IMR-90 (cell line): ENCODE measurements around the gene TENM3. TPM values are rescaled to one million over a fixed set of nuclear protein-coding genes. Genes with fewer than 3 reads are reported as not detected.

Source experiments
- ATAC-seq: fragments of 200-7000 bp; cut with Tn5 transposase; 2 replicates; pipeline ENCODE4 v1.9.1; 2020; ENCODE audit warnings: low read depth, mild to moderate bottlenecking, moderate library complexity
- BruUV-seq: library from RNA; stranded (reverse); fragments of 400-500 nt; replicated peaks from 2 replicates; lab custom pipeline; 2021; lab: Mats Ljungman, UMichigan
- CTCF ChIA-PET: fragments of 300-600 bp; formaldehyde crosslinking; extraction: SDS; loops from one replicate; lab custom pipeline; 2021; ENCODE audit warnings: antibody characterized with exemption; lab: Yijun Ruan, JAX
- POLR2A ChIA-PET: fragments of 300-600 bp; sonication (Branson Sonifier 250); formaldehyde crosslinking; loops from one replicate; lab custom pipeline; 2022; ENCODE audit warnings: antibody characterized with exemption; ENCODE audit not compliant: unreplicated experiment; lab: Charles Lee
- DNase-seq: peaks from one replicate; pipeline ENCODE4 v3.0.0; 2013
- H2AFZ ChIP-seq: replicated peaks from 2 replicates; pipeline ENCODE3; 2013; ENCODE audit warnings: low read length, mild to moderate bottlenecking; ENCODE audit not compliant: poor library complexity
- H2AK5ac ChIP-seq: 2 replicates; pipeline ENCODE4 v1.6.1; 2013; ENCODE audit warnings: low read depth, low read length, inconsistent platforms
- H2AK9ac ChIP-seq: replicated peaks from 2 replicates; pipeline ENCODE3; 2013; ENCODE audit warnings: mild to moderate bottlenecking, low read depth, low read length, moderate library complexity; ENCODE audit not compliant: poor library complexity
- H2BK120ac ChIP-seq: 2 replicates; pipeline ENCODE4 v1.6.1; 2013; ENCODE audit warnings: low read depth, low read length, inconsistent platforms
- H2BK15ac ChIP-seq: 3 replicates; pipeline ENCODE4 v1.6.1; 2013; ENCODE audit warnings: low read depth, low read length, inconsistent platforms
- H2BK20ac ChIP-seq: 2 replicates; pipeline ENCODE4 v1.6.1; 2013; ENCODE audit warnings: low read depth, mild to moderate bottlenecking, inconsistent platforms, low read length, moderate library complexity
- H2BK5ac ChIP-seq: 2 replicates; pipeline ENCODE4 v1.6.1; 2013; ENCODE audit warnings: mild to moderate bottlenecking, low read depth, low read length, inconsistent platforms; ENCODE audit not compliant: poor library complexity, severe bottlenecking
- H3K14ac ChIP-seq: replicated peaks from 2 replicates; pipeline ENCODE4 v1.6.1; 2013; ENCODE audit warnings: low read depth, low read length, inconsistent platforms
- H3K18ac ChIP-seq: 2 replicates; pipeline ENCODE4 v1.6.1; 2013; ENCODE audit warnings: low read depth, low read length, control low read depth
- H3K23ac ChIP-seq: 2 replicates; pipeline ENCODE4 v1.6.1; 2013; ENCODE audit warnings: low read depth, low read length, inconsistent platforms
- H3K27ac ChIP-seq: 2 replicates; pipeline ENCODE4 v1.5.1; 2013; ENCODE audit warnings: mild to moderate bottlenecking, control low read depth, low read length; ENCODE audit not compliant: insufficient read depth
- H3K27me3 ChIP-seq: 2 replicates; pipeline ENCODE4 v1.6.1; 2013; ENCODE audit warnings: low read length; ENCODE audit not compliant: control insufficient read depth, insufficient read depth
- H3K36me3 ChIP-seq: 2 replicates; pipeline ENCODE4 v1.6.1; 2013; ENCODE audit warnings: low read length, mixed read lengths; ENCODE audit not compliant: control insufficient read depth, insufficient read depth
- H3K4ac ChIP-seq: 2 replicates; pipeline ENCODE4 v1.6.1; 2013; ENCODE audit warnings: low read depth, low read length, inconsistent platforms
- H3K4me1 ChIP-seq: 2 replicates; pipeline ENCODE4 v1.6.1; 2013; ENCODE audit warnings: low read length, mixed read lengths; ENCODE audit not compliant: control insufficient read depth, insufficient read depth
- H3K4me2 ChIP-seq: 2 replicates; pipeline ENCODE4 v1.6.1; 2013; ENCODE audit warnings: low read depth, mild to moderate bottlenecking, control low read depth, low read length, moderate library complexity
- H3K4me3 ChIP-seq: 2 replicates; pipeline ENCODE4 v1.5.1; 2013; ENCODE audit warnings: low read depth, mild to moderate bottlenecking, control low read depth, low read length, moderate library complexity; ENCODE audit not compliant: insufficient read depth
- H3K56ac ChIP-seq: 2 replicates; pipeline ENCODE4 v1.6.1; 2013; ENCODE audit warnings: low read length, inconsistent platforms; ENCODE audit not compliant: insufficient read depth; ENCODE audit errors: extremely low read depth
- H3K79me1 ChIP-seq, 2 experiments: 2 replicates each; pipeline ENCODE4 v1.6.1; 2013; ENCODE audit warnings: low read length in 2 of 2, inconsistent platforms in 1 of 2, low read depth in 1 of 2
- H3K9ac ChIP-seq: 2 replicates; pipeline ENCODE4 v1.6.1; 2013; ENCODE audit warnings: low read depth, low read length, control low read depth
- H3K9me1 ChIP-seq: 2 replicates; pipeline ENCODE4 v1.6.1; 2013; ENCODE audit warnings: low read length, inconsistent platforms; ENCODE audit not compliant: insufficient read depth
- H3K9me3 ChIP-seq: 2 replicates; pipeline ENCODE4 v1.6.1; 2013; ENCODE audit warnings: low read length; ENCODE audit not compliant: control insufficient read depth, insufficient read depth
- H4K20me1 ChIP-seq: 2 replicates; pipeline ENCODE4 v1.6.1; 2013; ENCODE audit warnings: low read length, inconsistent platforms; ENCODE audit not compliant: insufficient read depth
- H4K5ac ChIP-seq: 2 replicates; pipeline ENCODE4 v1.6.1; 2013; ENCODE audit warnings: mild to moderate bottlenecking, low read depth, low read length, control low read depth
- H4K8ac ChIP-seq, 2 experiments: 2 replicates each; pipeline ENCODE4 v1.6.1; 2013; ENCODE audit warnings: low read depth in 2 of 2, low read length in 2 of 2, control low read depth in 1 of 2, inconsistent platforms in 1 of 2
- H4K91ac ChIP-seq: 2 replicates; pipeline ENCODE4 v1.6.1; 2013; ENCODE audit warnings: low read depth, low read length, inconsistent platforms; ENCODE audit not compliant: insufficient read depth
- BHLHE40 ChIP-seq: fragments of 150-350 bp; IDR thresholded peaks from 2 replicates; pipeline ENCODE4 v1.6.1; 2016; ENCODE audit warnings: mild to moderate bottlenecking, low read depth, low read length
- CEBPB ChIP-seq: IDR thresholded peaks from 2 replicates; pipeline ENCODE4 v1.6.1; 2012; ENCODE audit warnings: low read depth, low read length, improper control_type of control experiment
- ELK1 ChIP-seq: fragments of 150-350 bp; IDR thresholded peaks from 2 replicates; pipeline ENCODE4 v1.6.1; 2016; ENCODE audit warnings: low read depth, mild to moderate bottlenecking, low read length, moderate library complexity, borderline replicate concordance
- MAFK ChIP-seq: IDR thresholded peaks from 2 replicates; pipeline ENCODE4 v1.6.1; 2012; ENCODE audit warnings: low read depth, low read length, improper control_type of control experiment
- MAZ ChIP-seq: IDR thresholded peaks from 2 replicates; pipeline ENCODE4 v1.6.1; 2012; ENCODE audit warnings: low read depth, mild to moderate bottlenecking, low read length, improper control_type of control experiment, moderate library complexity, borderline replicate concordance
- MXI1 ChIP-seq: IDR thresholded peaks from 2 replicates; pipeline ENCODE4 v1.6.1; 2012; ENCODE audit warnings: low read depth, mild to moderate bottlenecking, low read length, moderate library complexity, borderline replicate concordance
- NFE2L2 ChIP-seq: fragments of 150-350 bp; IDR thresholded peaks from 2 replicates; pipeline ENCODE4 v1.6.1; 2016; ENCODE audit warnings: low read depth, mild to moderate bottlenecking, low read length
- POLR2A ChIP-seq: IDR thresholded peaks from 2 replicates; pipeline ENCODE4 v1.6.1; 2012; ENCODE audit warnings: mild to moderate bottlenecking, low read depth, low read length
- RCOR1 ChIP-seq: IDR thresholded peaks from 2 replicates; pipeline ENCODE4 v1.6.1; 2012; ENCODE audit warnings: mild to moderate bottlenecking, low read length, improper control_type of control experiment; ENCODE audit not compliant: insufficient replicate concordance
- RFX5 ChIP-seq: IDR thresholded peaks from 2 replicates; pipeline ENCODE4 v1.8.0; 2012; ENCODE audit warnings: low read depth, mild to moderate bottlenecking, low read length, moderate library complexity
- SMC3 ChIP-seq: fragments of 150-350 bp; IDR thresholded peaks from 2 replicates; pipeline ENCODE4 v1.6.1; 2016; ENCODE audit warnings: low read depth, mild to moderate bottlenecking, antibody characterized with exemption, low read length, moderate library complexity
- WGBS, 2 experiments: methylation state at CpG; one replicate each; pipeline versions ENCODE4 v1.1.5 to v1.1.7; 2013; ENCODE audit warnings: missing lambda C conversion rate in 2 of 2; ENCODE audit not compliant: insufficient read length in 1 of 2; ENCODE audit errors: extremely low coverage in 2 of 2; 5-methylcytosine and 5-hydroxymethylcytosine counted together
- dilution Hi-C: fragments of 300-500 bp; cut with HindIII; formaldehyde crosslinking; loops from one replicate; pipeline ENCODE4 v1.14.3; 2018; ENCODE audit warnings: low sequenced_read_pairs; ENCODE audit not compliant: unreplicated experiment
- in situ Hi-C: fragments of 300-500 bp; cut with MboI; formaldehyde crosslinking; loops from 3 replicates; pipeline ENCODE4 v1.14.3; 2019; ENCODE audit warnings: low sequenced_read_pairs, inconsistent platforms, mixed read lengths
- intact Hi-C: fragments of 100-400 bp; cut with micrococcal nuclease; formaldehyde crosslinking; loops from 2 replicates; pipeline ENCODE4 v1.10.0; 2022
- polyA plus RNA-seq, 3 experiments: library from polyadenylated mRNA; depleted of rRNA; stranded (reverse); fragments of >200 nt; gene quantifications; 2 replicates each; pipeline ENCODE4 v1.2.3, GENCODE V29; 2012; ENCODE audit warnings: low replicate concordance in 1 of 3
- total RNA-seq: library from RNA; depleted of rRNA; stranded (reverse); fragments of >200 nt; gene quantifications from 2 replicates; pipeline ENCODE4 v1.2.3, GENCODE V29; 2012

The TENM3 gene
- total and polyA plus RNA-seq, 2 of the 4 experiments (the other 2 are of a cell fraction), result 29.9 to 173 TPM

DNA sequence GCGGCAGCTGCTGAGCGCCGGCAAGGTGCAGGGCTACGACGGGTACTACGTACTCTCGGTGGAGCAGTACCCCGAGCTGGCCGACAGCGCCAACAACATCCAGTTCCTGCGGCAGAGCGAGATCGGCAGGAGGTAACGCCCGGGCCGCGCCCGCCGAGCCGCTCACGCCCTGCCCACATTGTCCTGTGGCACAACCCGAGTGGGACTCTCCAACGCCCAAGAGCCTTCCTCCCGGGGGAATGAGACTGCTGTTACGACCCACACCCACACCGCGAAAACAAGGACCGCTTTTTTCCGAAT, 557.0 kb downstream of the TENM3 start:
- Histone ChIP-seq H2AK5ac (no peak overlapping the region), H3K27me3 (no peaks in the 10 kb centered on the region), H3K4me1 (no peaks in the 10 kb centered on the region), H2AK9ac (no peak overlapping the region), H3K36me3 (peaks cover 11% of the 10 kb centered on the region), H4K8ac (no peak overlapping the region), H2BK120ac (no peak overlapping the region), H2BK5ac (no peak overlapping the region), H2AFZ (no peak overlapping the region), H3K56ac (no peak overlapping the region), H3K18ac (no peak overlapping the region), H3K79me1 (no peaks in the 10 kb centered on the region), H3K23ac (no peak overlapping the region), H2BK20ac (no peak overlapping the region), H3K9me1 (no peaks in the 10 kb centered on the region), H3K4ac (no peak overlapping the region), H2BK15ac (no peak overlapping the region), H3K27ac (no peak overlapping the region), H3K9ac (no peak overlapping the region), H4K91ac (no peak overlapping the region), H3K14ac (no peak overlapping the region), H3K4me3 (no peak overlapping the region), H3K9me3 (peaks cover 3% of the 10 kb centered on the region; the same call in 1 of the 2 replicates), H4K20me1 (no peaks in the 10 kb centered on the region), H3K4me2 (no peak overlapping the region), H4K5ac (no peak overlapping the region)
- POLR2A ChIA-PET, result no interaction called here
- dilution Hi-C loops (no loop called here), intact Hi-C loops (loop anchor here (10.0 kb wide), 1 partner anchor 1115 kb away; no protein-coding TSS in a partner anchor), in situ Hi-C loops (loop anchor here (10.0 to 25.0 kb wide), 3 partner anchors 335 to 1663 kb away; no protein-coding TSS in a partner anchor)
- CTCF ChIA-PET, result no interaction called here
- BruUV-seq, result no TSS peak
- 94% methylated on average over 16 of the region's 29 CpGs; no CpG with 5 or more reads in 1 of the 2 experiments for WGBS, 2 experiments
- no peak for DNase-seq
- TF ChIP-seq CEBPB, result no peak
- TF ChIP-seq NFE2L2, result no peak
- TF ChIP-seq RCOR1, result no peak
- no peak for TF ChIP-seq ELK1
- TF ChIP-seq SMC3, result no peak
- TF ChIP-seq BHLHE40, result no peak
- no peak for TF ChIP-seq MAFK
- no peak for TF ChIP-seq MXI1
- TF ChIP-seq MAZ, result no peak
- TF ChIP-seq POLR2A, result no peak
- TF ChIP-seq RFX5, result no peak
- ATAC-seq, result no peak
